ENCODE measurements around the gene SSU72. TPM values are rescaled to one million over a fixed set of nuclear protein-coding genes. Genes with fewer than 3 reads are reported as not detected.
"Not testable (repeated sequence)": the region's sequence is repeated elsewhere in the genome, so short reads cannot be mapped to it uniquely, and the experiment has no call there.

SSU72 gene
- total RNA-seq, 1 experiment from 2014 or later: 179 TPM

- not testable (repeated sequence) for H4K8ac ChIP-seq (replicated peaks; ENCODE audit: insufficient read length, low read depth, low read length); H3K23me2 ChIP-seq (ENCODE audit: insufficient read length, low read depth, low read length, poor library complexity, severe bottlenecking); DNase-seq; H4K20me1 ChIP-seq (ENCODE audit: control insufficient read depth, insufficient read depth, insufficient read length); H3T11ph ChIP-seq (ENCODE audit: low read length); H4K5ac ChIP-seq (ENCODE audit: insufficient read length, low read depth, low read length); H3K27me3 Mint-ChIP-seq (ENCODE audit: low read depth); H3K79me1 ChIP-seq (ENCODE audit: insufficient read depth, low read depth, low read length, poor library complexity, severe bottlenecking); H3K4me1 ChIP-seq (ENCODE audit: insufficient read depth, low read length); H3K27ac Mint-ChIP-seq; H3K4me1 Mint-ChIP-seq; H2AK5ac ChIP-seq (ENCODE audit: insufficient read length, low read length); H3K9me3 ChIP-seq (ENCODE audit: control insufficient read depth, low read depth, low read length); H4K91ac ChIP-seq (ENCODE audit: insufficient read length, low read depth, low read length); H2AFZ ChIP-seq (ENCODE audit: low read length); H3K18ac ChIP-seq (ENCODE audit: insufficient read length, low read depth, low read length); H3K4ac ChIP-seq (ENCODE audit: low read depth, low read length); H2BK120ac ChIP-seq (ENCODE audit: low read depth, low read length, poor library complexity, severe bottlenecking); H3K23ac ChIP-seq (ENCODE audit: insufficient read length, low read depth, low read length); H3K27ac ChIP-seq (ENCODE audit: insufficient read length, low read depth, low read length); H2BK12ac ChIP-seq (ENCODE audit: insufficient read length, low read depth, low read length); H3K4me3 Mint-ChIP-seq; H2BK5ac ChIP-seq (ENCODE audit: insufficient read length, low read length); H2BK15ac ChIP-seq (ENCODE audit: low read depth, low read length); H2BK20ac ChIP-seq (ENCODE audit: low read depth, low read length, poor library complexity, severe bottlenecking); H3K4me2 ChIP-seq (ENCODE audit: insufficient read depth, insufficient read length, low read length); H3K27me3 ChIP-seq (ENCODE audit: insufficient read depth, low read length); H3K56ac ChIP-seq (ENCODE audit: insufficient read length, low read depth, low read length); H3K9ac ChIP-seq (ENCODE audit: extremely low read depth, insufficient read length, low read length); H3K9me3 Mint-ChIP-seq; H3K14ac ChIP-seq (ENCODE audit: insufficient read depth, low read length); H3K79me2 ChIP-seq (ENCODE audit: insufficient read depth, low read length)
- no CpG with 5 or more reads among the region's 19 CpGs for WGBS (ENCODE audit: extremely low coverage, insufficient read length, low lambda C conversion rate)
- H3K36me3 Mint-ChIP-seq (ENCODE audit: insufficient read depth in 1 of 3, low read depth in 3 of 3): peaks cover 15 to 53% (median 19%) of the 10 kb centered on the region in 3 experiments
Observed at GRCh38 chr1:1518621-1519007, 56.0 kb downstream of the SSU72 start.
